Activated T-cell treated with anti-CD3 and anti-CD28 coated beads for 24 hours (primary cell): ENCODE measurements around the gene CPLANE2.
"Not testable (repeated sequence)": the region's sequence is repeated elsewhere in the genome, so short reads cannot be mapped to it uniquely, and the experiment has no call there.

Experiments
- DNase-seq: peaks from one replicate; pipeline ENCODE4 v3.0.0-alpha.2; 2020; ENCODE audit warnings: low read depth

Gene CPLANE2

DNA sequence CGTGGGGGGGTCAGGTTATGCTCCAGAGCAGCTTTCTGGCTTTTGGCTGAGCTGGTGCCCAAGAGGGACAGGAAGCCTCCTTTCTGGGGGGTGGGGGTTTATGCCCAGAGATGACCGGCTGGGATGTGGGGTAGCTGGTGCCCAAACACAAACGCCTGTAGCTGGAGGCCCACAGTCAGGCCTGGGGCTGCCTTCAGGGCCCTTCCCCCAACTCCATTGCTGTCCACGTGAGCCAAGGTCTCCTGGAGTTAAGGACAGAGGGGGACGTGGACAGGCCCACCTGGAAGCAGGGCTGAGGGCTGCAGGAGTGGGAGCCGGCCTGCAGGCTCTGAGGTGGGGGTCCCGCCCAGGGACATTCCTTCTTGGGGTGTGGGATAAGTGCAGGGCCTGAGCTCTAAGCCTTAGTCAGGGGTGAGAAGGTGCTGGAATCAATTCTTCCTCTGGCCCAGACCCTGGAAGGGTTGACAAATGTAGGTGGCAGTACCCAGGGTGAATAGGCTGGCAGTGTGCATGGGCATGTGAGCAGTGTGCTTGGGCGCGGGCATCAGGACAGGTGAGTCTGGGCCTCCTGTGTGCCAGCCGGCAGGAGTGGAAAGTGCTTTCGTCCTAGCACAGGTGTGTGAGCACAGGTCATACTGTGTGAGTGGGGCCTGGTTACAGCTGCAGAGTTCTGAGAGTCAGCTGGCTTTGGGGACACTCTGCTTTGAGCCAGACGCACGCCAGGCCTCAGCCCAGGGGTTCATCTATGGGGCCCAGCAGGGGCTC is 6.8 kb downstream of the CPLANE2 start:
- no peak for DNase-seq

DNA sequence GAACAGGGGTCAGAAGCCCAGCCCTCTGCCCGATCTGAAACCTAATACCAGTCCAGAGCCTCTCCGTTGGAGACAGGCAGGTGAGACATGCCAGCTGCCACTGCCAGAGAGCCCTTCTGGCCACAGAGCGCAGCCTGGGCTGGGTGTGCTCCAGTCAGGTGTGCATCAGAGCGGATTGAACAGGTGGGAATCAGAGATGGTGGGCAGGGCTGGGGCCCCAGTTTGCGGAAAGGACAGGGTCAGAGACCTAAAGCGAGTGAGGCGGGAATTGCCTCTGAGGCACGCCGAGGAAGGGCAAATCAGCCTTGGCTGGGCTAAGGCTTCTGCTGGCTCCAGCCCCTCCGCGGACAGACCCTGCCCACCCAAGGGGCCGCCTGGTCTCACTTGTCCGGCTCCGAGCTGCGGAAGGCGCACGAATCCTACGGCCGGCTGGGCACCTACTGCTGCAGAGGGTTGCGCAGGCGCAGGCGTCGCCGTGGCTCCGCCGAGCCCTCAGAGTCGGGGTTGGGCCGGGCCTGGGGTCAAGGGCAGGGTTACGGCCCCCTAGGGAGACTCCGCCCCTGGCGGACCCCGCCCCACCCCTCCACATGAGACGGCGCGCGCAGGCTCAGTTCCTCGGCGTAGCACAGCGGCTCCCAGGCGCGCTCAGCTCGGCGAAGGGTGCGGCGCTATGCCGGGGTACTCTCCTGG is 10.3 kb downstream of the CPLANE2 start:
- DNase-seq, result no peak

DNA sequence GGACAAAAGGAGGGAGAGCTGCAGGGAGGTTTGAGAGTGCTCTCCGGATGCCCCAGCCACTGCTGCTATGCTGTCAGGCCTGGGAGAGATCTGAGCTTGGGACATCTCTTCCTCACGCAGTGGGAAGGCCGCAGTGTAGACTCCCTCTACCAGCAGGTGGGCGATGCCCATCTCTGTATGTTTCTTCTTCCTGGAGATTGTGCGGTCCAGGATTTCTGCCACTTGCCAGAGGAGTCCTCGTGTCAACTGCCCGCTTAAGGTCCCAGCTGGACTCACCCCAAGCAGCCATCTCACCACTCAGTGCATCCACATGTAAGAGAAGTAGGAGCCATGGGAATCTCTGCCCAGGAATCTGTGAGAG is 10.9 kb downstream of the CPLANE2 start:
- no peak for DNase-seq

GRCh38 chr1:16224472-16224871 is 12.5 kb downstream of the CPLANE2 start:
- no peak for DNase-seq

DNA sequence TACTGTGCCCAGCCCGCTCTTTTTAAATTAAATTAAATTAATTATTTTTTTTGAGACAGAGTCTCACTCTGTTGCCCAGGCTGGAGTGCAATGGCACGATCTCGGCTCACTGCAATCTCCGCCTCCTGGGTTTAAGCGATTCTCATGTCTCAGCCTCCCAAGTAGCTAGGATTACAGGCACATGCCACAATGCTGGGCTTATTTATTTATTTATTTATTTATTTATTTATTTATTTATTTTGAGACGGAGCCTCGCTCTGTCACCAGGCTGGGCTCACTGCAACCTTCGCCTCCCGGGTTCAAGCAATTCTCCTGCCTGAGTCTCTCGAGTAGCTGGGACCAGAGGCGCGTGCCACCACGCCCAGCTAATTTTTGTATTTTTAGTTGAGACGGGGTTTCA is 14.3 kb downstream of the CPLANE2 start:
- DNase-seq, result not testable (repeated sequence)

DNA sequence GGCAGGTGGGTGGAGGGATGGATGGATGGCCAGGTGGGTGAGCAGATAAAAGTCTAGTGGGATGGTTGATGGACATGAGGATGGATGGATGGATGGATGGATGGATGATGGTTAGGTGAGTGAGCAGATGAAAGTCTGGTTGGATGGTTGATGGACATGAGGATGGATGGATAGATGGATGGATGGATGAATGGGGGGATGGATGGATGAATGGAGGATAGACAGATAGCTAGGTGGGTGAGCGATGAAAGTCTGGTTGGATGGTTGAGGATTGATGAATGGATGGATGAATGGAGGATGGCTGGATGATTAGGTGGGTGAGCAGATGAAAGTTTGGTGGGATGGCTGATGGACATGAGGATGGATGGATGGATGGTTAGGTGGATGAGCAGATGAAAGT is 15.5 kb downstream of the CPLANE2 start:
- no peak for DNase-seq

GRCh38 chr1:16219968-16220500 is 16.9 kb downstream of the CPLANE2 start:
- no peak for DNase-seq

DNA sequence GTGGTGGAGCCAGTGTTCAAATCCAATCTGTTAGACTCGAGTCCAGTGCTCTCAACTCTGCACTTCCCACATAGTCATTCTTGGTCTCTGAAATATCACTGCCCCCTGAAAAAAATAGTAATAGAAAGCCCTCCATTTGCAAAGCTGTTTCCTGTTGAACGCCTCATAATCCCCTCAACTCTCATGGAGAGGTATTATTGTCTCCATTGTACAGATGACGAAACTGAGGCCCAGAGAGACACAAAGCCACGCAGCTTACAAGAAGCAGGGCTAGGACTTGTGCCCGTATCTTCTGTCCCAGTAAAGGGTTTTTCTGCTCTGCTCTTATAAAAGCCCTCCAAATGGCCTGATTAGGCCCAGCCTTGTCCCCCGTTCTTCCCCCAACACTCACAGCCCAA is 18.3 kb downstream of the CPLANE2 start:
- DNase-seq, result no peak

GRCh38 chr1:16218014-16218673 is 18.8 kb downstream of the CPLANE2 start:
- DNase-seq, result no peak

DNA sequence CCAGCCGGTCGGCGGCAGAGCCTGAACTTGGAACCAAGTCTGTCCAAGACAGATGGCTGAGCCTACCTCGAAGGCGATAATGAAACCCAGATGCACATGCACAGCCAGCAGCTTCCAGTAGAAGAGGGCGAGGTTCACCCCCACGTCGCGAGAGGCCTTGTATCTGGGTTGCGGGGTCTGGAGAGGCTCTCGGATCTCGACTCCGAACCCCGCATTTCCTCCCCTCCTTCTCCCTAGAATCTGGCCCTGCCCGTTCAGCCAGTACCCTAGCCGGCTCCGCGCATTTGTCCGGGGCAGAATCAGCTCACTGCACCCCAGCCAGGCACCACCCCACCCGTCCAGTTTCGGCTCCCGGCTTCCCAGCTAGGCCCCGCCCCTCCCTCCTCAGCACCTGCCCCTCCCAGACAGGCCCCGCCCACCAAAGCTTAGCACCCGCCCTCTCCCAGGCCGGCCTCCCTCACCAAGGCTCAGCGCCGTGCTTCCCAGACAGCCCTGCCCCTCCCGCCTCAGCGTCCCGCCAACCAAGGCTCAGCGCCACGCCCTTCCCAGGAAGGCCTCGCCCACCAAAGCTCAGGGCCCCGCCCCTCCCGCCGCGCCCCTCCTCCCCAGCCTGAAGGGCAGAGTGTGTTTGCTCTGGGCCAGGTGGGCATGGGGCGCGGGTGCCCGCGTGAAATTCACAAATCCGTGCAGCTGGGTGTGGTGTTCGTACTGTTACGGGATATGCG is 19.8 kb downstream of the CPLANE2 start:
- peak; percentile 91 for DNase-seq

DNA sequence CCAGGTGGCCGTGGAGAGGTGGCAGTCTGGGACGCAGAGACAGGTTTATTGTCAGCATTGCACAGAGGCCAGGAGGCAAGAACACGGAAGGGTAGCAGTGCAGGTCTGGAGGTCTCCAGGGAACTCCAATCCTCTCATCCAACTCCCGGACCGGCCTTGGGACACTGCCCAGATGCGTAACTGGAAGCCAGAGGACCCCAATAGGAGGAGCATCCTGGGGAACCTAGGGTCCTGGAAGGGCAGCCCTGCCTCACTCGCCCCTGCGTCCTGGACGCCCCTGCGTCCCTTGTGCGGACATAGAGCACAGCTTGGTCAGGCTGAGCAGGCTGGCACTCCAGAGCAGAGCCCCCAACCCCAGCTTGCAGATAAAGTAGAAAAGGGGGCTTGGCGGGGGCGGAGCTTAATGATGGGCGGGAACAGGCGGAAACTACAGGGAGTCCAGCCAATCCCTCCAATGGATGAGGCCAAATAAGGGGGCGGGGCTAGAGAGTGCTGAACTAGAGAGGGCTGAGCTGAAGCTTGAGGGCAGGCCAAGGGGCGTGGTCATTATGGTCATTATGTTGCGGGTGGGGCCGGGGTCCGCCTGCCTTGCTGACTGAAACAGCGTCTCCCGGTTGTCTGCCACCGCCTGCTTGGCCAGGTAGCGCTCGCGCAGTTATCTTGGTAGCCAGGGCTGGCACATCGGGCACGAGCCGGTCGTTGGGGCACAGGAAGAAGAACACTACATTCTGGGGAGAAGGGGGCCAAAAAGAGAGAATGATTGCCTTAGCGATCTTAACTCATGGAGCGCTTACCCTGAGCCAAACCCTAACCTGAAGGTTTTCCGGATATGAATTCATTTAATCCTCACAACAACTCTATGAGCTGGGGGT is 20.9 kb downstream of the CPLANE2 start:
- DNase-seq, result peak; percentile 43

DNA sequence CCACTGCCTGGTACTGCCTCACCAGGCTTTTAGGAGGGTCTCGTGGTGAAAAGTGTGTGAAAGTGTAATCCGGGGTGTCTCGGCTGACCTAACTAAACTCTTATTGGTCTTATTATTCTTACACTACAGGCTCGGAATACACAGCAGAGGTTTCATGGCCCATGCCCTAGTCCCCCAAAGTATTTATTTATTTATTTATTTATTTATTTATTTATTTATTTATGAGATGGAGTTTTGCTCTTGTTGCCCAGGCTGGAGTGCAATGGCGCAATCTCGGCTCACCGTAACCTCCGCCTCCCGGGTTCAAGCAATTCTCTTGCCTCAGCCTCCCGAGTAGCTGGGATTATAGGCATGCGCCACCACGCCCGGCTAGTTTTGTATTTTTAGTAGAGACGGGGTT is 21.7 kb downstream of the CPLANE2 start:
- not testable (repeated sequence) for DNase-seq

- not testable (repeated sequence) for DNase-seq
Observed at GRCh38 chr1:16213544-16213943, 23.4 kb downstream of the CPLANE2 start.

DNA sequence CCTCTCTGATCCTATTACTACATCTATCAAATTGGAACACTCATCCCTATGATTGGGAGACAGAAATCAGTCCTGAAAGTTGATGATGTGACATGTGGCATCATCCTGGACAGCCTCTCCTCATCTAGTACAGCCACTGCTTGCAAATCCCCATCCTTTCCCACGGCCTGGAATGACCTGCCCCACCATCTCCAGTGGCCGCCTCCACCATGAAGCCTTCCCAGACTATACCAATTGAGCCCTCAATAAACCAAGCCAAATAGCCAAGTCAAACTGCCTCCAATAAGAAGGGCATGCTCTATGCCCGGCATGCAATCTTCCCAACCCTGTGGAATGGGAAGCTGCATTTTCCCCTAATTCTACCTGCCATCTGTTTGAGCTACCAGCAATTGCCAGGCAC is 24.0 kb downstream of the CPLANE2 start:
- no peak for DNase-seq

DNA sequence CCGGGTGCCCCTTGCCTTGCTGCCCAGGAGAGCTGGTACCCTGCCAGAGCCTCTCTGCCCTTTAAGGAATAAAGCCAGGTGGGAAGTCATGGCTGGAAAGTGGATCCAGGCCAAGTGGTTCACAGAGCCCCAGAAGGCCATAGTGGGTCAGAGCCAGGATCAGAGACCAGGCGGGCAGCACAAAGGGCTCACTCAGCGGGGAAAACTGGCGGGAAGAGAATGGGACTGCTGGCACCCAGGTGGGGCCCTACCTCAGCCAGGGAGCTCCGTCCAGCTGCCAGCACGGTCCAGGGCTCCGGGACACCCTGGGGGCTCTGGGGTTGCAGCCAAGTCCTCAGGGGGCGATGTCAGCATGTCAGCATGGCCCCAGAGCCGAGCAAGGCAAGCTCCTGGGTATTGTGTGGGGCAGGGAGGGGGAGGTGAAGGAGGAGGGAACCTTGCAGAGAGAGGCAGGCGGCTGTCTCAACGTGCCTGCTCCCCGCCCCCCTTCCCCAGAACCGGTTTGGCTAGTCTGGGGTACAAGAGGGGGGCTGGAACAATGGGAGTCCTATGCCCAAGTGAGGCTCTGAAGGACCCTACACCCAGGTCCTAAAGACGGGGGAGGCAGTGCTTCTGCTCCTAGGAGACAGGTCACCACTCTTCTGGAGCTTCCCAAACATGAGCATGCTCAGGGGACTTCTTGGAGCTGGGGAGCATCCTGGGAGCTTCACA is 24.6 kb downstream of the CPLANE2 start, which contains the start of gene ARHGEF19:
TSS of gene ARHGEF19 (minus strand) at position 402 of the 711 bp plus-strand sequence. CDS start 3,598 bp downstream, outside the sequence.
- DNase-seq, result no peak

GRCh38 chr1:16211824-16212223 is 25.2 kb downstream of the CPLANE2 start:
- no peak for DNase-seq

DNA sequence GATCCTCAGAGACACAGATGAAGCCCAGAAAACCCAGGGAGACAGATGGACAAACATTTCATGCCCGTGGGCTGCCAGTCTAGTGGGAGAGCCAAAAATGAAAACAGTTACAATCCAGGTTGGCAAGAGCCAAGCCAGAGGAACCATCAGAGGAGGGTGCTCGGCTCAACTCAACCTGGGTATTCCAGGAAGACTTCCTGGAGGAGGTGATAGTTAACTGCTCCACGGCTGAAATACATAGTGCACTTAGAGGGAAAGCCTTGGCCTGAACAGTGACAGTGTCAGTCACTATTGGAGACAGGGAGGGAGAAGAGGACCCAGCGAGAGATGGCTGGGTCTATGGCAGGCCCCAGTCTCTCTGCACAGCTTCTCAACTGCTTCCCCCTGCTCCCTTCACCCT is 26.4 kb downstream of the CPLANE2 start:
- DNase-seq, result no peak

DNA sequence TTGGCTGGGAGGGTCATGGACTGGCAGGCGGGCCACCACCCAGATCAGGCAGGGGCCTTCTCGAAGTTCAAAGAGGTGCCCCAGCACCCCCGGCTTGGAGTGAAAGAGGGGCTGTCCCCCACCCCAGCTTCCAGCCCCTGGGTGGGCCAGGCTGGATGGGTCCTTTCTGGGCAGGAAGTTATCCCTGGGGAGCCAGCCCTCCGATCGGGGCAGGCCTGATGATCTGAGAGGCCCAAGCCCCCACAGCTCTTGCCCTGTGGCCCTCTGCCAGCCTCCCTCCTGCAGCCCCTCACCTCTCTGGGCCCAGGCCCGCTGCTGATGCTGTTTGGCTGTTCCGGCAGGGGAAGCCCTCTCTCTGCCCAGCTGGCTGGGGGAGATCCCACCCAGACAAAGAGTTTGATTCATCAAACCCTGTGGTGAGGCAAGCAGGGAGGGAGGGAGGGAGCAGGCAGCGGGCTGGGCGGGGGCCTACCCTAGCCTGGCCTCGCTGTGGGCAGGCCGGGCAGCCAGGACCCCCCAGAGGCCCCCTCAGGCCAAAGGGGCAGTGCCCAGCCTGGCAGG is 27.1 kb downstream of the CPLANE2 start:
- DNase-seq, result no peak

- DNase-seq, result no peak
Observed at GRCh38 chr1:16209132-16209846, 27.7 kb downstream of the CPLANE2 start.
